Upper lobe of left lung (tissue), 6 donors: ENCODE measurements around the gene SFMBT2. TPM values are rescaled to one million over a fixed set of nuclear protein-coding genes. Genes with fewer than 3 reads are reported as not detected.

ENCODE experiments used
- ATAC-seq, 2 donors: fragments of 200-7000 bp; cut with Tn5 transposase; one replicate each; pipeline ENCODE4 v1.9.1; 2022; ENCODE audit warnings: mild to moderate bottlenecking in 2 of 2, moderate library complexity in 2 of 2; ENCODE audit not compliant: low FRiP score in 2 of 2
- DNase-seq, 2 donors: peaks; one replicate each; pipeline ENCODE4 v3.0.0-alpha.2; 2019 to 2020
- H3K27ac ChIP-seq, 4 donors: fragments of 200-600 bp; sonication (generic); one replicate each; pipeline ENCODE4 v1.5.1; 2016 to 2019
- H3K27me3 ChIP-seq, 4 donors: fragments of 200-600 bp; sonication (generic); one replicate each; pipeline ENCODE4 v1.5.1; 2017 to 2019
- H3K36me3 ChIP-seq, 4 donors: fragments of 200-600 bp; sonication (generic); one replicate each; pipeline ENCODE4 v1.5.1; 2016 to 2019
- H3K4me1 ChIP-seq, 4 donors: fragments of 200-600 bp; sonication (generic); one replicate each; pipeline ENCODE4 v1.5.1; 2018 to 2019
- H3K4me3 ChIP-seq, 4 donors: fragments of 200-600 bp; sonication (generic); one replicate each; pipeline ENCODE4 v1.5.1; 2017 to 2019; ENCODE audit warnings: mild to moderate bottlenecking in 2 of 4, moderate library complexity in 1 of 4
- H3K9me3 ChIP-seq, 4 donors: fragments of 200-600 bp; sonication (generic); one replicate each; pipeline ENCODE4 v1.5.1; 2018 to 2019
- CTCF ChIP-seq, 6 experiments: fragments of 450-650 bp in 4 of 6; fragments of 200-600 bp in 2 of 6; sonication (generic) in 2 of 6; IDR thresholded peaks; one replicate each; pipeline ENCODE4 v1.5.1; 2016 to 2019; ENCODE audit warnings: antibody characterized with exemption in 6 of 6
- EP300 ChIP-seq, 4 donors: sonication (generic); formaldehyde crosslinking; IDR thresholded peaks; one replicate each; pipeline ENCODE4 v1.5.1; 2017; ENCODE audit warnings: antibody characterized with exemption in 4 of 4, control low read depth in 2 of 4
- POLR2A ChIP-seq, 4 donors: fragments of 450-650 bp; IDR thresholded peaks; one replicate each; pipeline ENCODE4 v1.5.1; 2016 to 2017; ENCODE audit warnings: antibody characterized with exemption in 4 of 4, mild to moderate bottlenecking in 2 of 4
- POLR2AphosphoS5 ChIP-seq, 2 donors: sonication (generic); formaldehyde crosslinking; IDR thresholded peaks; one replicate each; pipeline ENCODE4 v1.5.1; 2017; ENCODE audit warnings: antibody characterized with exemption in 2 of 2
- WGBS, 2 donors: methylation state at CpG; one replicate each; pipeline ENCODE4 v1.1.5; 2017 to 2018; 5-methylcytosine and 5-hydroxymethylcytosine counted together
- total RNA-seq, 6 donors: library from RNA; depleted of rRNA in 4 of 6; stranded (reverse); fragments of >200 nt in 4 of 6; gene quantifications; one replicate each; pipeline versions ENCODE4 v1.1.0 to v1.2.1, GENCODE V29; 2016 to 2021
- donor health status: DM: no; HTN: no; CAD: no; lungs with moderate emphysema.
- donor health status: DM: no; HTN: yes; CAD: no; lungs with severe emphysema.

The SFMBT2 gene
- total RNA-seq, 6 donors from 2014 or later, result 6.2 to 14.6 (median 10.2) TPM

GRCh38 chr10:7233259-7233991, 177.4 kb downstream of the SFMBT2 start:
- no peaks in the 10 kb centered on the region for H3K9me3 ChIP-seq
- DNase-seq (peak in 1 of 2 donors; percentile 28), ATAC-seq (peak in 1 of 2 donors; percentile 43)
- H3K36me3 ChIP-seq, result no peaks in the 10 kb centered on the region
- no peak overlapping the region for H3K4me3 ChIP-seq
- no peaks in the 10 kb centered on the region for H3K27me3 ChIP-seq
- TF ChIP-seq POLR2A (IDR thresholded peaks at IDR 0.05) (no peak), CTCF (IDR thresholded peaks at IDR 0.05) (no peak), POLR2AphosphoS5 (IDR thresholded peaks at IDR 0.05) (peak in 1 of 2 donors; percentile 59)
- 49 to 65% methylated on average over 4 of the region's 4 CpGs for WGBS, 2 donors
- H3K27ac ChIP-seq, result no peak overlapping the region
- peaks cover 0 to 13% (median 2%) of the 10 kb centered on the region in 4 donors for H3K4me1 ChIP-seq

GRCh38 chr10:7231509-7232414, 179.1 kb downstream of the SFMBT2 start:
- DNase-seq (no peak), ATAC-seq (no peak)
- Histone ChIP-seq H3K9me3 (no peaks in the 10 kb centered on the region), H3K36me3 (peaks cover 0 to 4% (median 0%) of the 10 kb centered on the region in 4 donors), H3K4me1 (peaks cover 0 to 13% (median 2%) of the 10 kb centered on the region in 4 donors), H3K27me3 (no peaks in the 10 kb centered on the region), H3K27ac (no peak overlapping the region), H3K4me3 (no peak overlapping the region)
- no peak for TF ChIP-seq EP300 (IDR thresholded peaks at IDR 0.05)
- TF ChIP-seq POLR2A (IDR thresholded peaks at IDR 0.05), result no peak
- TF ChIP-seq CTCF (IDR thresholded peaks at IDR 0.05), result no peak
- TF ChIP-seq POLR2AphosphoS5 (IDR thresholded peaks at IDR 0.05), result no peak
- WGBS, 2 donors, result 69 to 72% methylated on average over 9 of the region's 9 CpGs

GRCh38 chr10:7230951-7231350, 179.9 kb downstream of the SFMBT2 start:
- Histone ChIP-seq H3K4me1 (peaks cover 0 to 13% (median 2%) of the 10 kb centered on the region in 4 donors), H3K9me3 (no peaks in the 10 kb centered on the region), H3K4me3 (no peak overlapping the region), H3K27ac (no peak overlapping the region), H3K27me3 (no peaks in the 10 kb centered on the region), H3K36me3 (peaks cover 0 to 5% (median 0%) of the 10 kb centered on the region in 4 donors)
- no peak for ATAC-seq
- no peak for DNase-seq
- WGBS, 2 donors, result 79 to 85% methylated on average over 4 of the region's 4 CpGs
- TF ChIP-seq CTCF (IDR thresholded peaks at IDR 0.05), result no peak
- TF ChIP-seq EP300 (IDR thresholded peaks at IDR 0.05), result no peak
- TF ChIP-seq POLR2A (IDR thresholded peaks at IDR 0.05), result no peak
- no peak for TF ChIP-seq POLR2AphosphoS5 (IDR thresholded peaks at IDR 0.05)

- ATAC-seq, result no peak
- peaks cover 0 to 13% (median 2%) of the 10 kb centered on the region in 4 donors for H3K4me1 ChIP-seq
- H3K27me3 ChIP-seq, result no peaks in the 10 kb centered on the region
- no peaks in the 10 kb centered on the region for H3K9me3 ChIP-seq
- DNase-seq, result no peak
- peaks cover 0 to 8% (median 3%) of the 10 kb centered on the region in 4 donors for H3K36me3 ChIP-seq
- no peak for TF ChIP-seq POLR2AphosphoS5 (IDR thresholded peaks at IDR 0.05)
- no peak for TF ChIP-seq EP300 (IDR thresholded peaks at IDR 0.05)
- H3K4me3 ChIP-seq, result no peak overlapping the region
- WGBS, 2 donors, result 92 to 96% methylated on average over 4 of the region's 4 CpGs
- H3K27ac ChIP-seq, result no peak overlapping the region
Observed at GRCh38 chr10:7230036-7230435, 180.8 kb downstream of the SFMBT2 start.

- no peaks in the 10 kb centered on the region for H3K4me1 ChIP-seq
- DNase-seq, result no peak
- no peak overlapping the region for H3K4me3 ChIP-seq
- no peak overlapping the region for H3K27ac ChIP-seq
- no peak for ATAC-seq
- peaks cover 0 to 8% (median 3%) of the 10 kb centered on the region in 4 donors for H3K36me3 ChIP-seq
- TF ChIP-seq POLR2AphosphoS5 (IDR thresholded peaks at IDR 0.05), result no peak
- no peaks in the 10 kb centered on the region for H3K27me3 ChIP-seq
- peaks cover 3 to 17% (median 14%) of the 10 kb centered on the region in 4 donors for H3K9me3 ChIP-seq
- WGBS, 2 donors, result 87 to 94% methylated on average over 8 of the region's 8 CpGs
Observed at GRCh38 chr10:7225133-7225532, 185.7 kb downstream of the SFMBT2 start.
